ENCODE measurements around the gene PLA2G2C. TPM values are rescaled to one million over a fixed set of nuclear protein-coding genes. Genes with fewer than 3 reads are reported as not detected.

PLA2G2C gene
- total RNA-seq, 1 donor from 2014 or later: not detected

GRCh38 chr1:20158358-20159070 is 27.8 kb downstream of the PLA2G2C start:
- DNase-seq (ENCODE audit: low read depth, low spot score): no peak

- DNase-seq (ENCODE audit: low read depth, low spot score): no peak
These were observed 32.0 kb downstream of the PLA2G2C start for GRCh38 chr1:20154301-20154831.

GRCh38 chr1:20153000-20153418 is 33.3 kb downstream of the PLA2G2C start:
- no peak for DNase-seq (ENCODE audit: low read depth, low spot score)

GRCh38 chr1:20152599-20152930 is 33.8 kb downstream of the PLA2G2C start:
- no peak for DNase-seq (ENCODE audit: low read depth, low spot score)

- no peak for DNase-seq (ENCODE audit: low read depth, low spot score)
These were observed 34.3 kb downstream of the PLA2G2C start for GRCh38 chr1:20151906-20152598.

- DNase-seq (ENCODE audit: low read depth, low spot score): no peak
These were observed 35.3 kb downstream of the PLA2G2C start for GRCh38 chr1:20150969-20151368.

- no peak for DNase-seq (ENCODE audit: low read depth, low spot score)
These were observed 36.0 kb downstream of the PLA2G2C start for GRCh38 chr1:20150326-20150705.

GRCh38 chr1:20149601-20150325 is 36.6 kb downstream of the PLA2G2C start:
- no peak for DNase-seq (ENCODE audit: low read depth, low spot score)

- no peak for DNase-seq (ENCODE audit: low read depth, low spot score)
These were observed 37.5 kb downstream of the PLA2G2C start for GRCh38 chr1:20148571-20149500.

GRCh38 chr1:20147846-20148570 is 38.3 kb downstream of the PLA2G2C start:
- DNase-seq (ENCODE audit: low read depth, low spot score): no peak

- DNase-seq (ENCODE audit: low read depth, low spot score): no peak
These were observed 42.4 kb downstream of the PLA2G2C start for GRCh38 chr1:20143734-20144565.

GRCh38 chr1:20143318-20143717 is 43.0 kb downstream of the PLA2G2C start:
- no peak for DNase-seq (ENCODE audit: low read depth, low spot score)

- no peak for DNase-seq (ENCODE audit: low read depth, low spot score)
These were observed 44.2 kb downstream of the PLA2G2C start for GRCh38 chr1:20142001-20142710.

- no peak for DNase-seq (ENCODE audit: low read depth, low spot score)
These were observed 44.9 kb downstream of the PLA2G2C start for GRCh38 chr1:20141466-20141865.

GRCh38 chr1:20141001-20141400 is 45.3 kb downstream of the PLA2G2C start:
- no peak for DNase-seq (ENCODE audit: low read depth, low spot score)

GRCh38 chr1:20139776-20140612 is 46.3 kb downstream of the PLA2G2C start:
- no peak for DNase-seq (ENCODE audit: low read depth, low spot score)

GRCh38 chr1:20138961-20139550 is 47.3 kb downstream of the PLA2G2C start, which contains the start of gene PLA2G2F:
PLA2G2F (plus strand) TSS chr1:20139323; CDS start chr1:20139428, 105 bp downstream.
- DNase-seq (ENCODE audit: low read depth, low spot score): no peak
